ENCODE data around the gene ABHD12B. TPM values are rescaled to one million over a fixed set of nuclear protein-coding genes. Genes with fewer than 3 reads are reported as not detected.

ABHD12B gene
- polyA plus RNA-seq, 3 donors, result 0.45 to 0.54 TPM; not detected in 1

GRCh38 chr14:50924236-50924635, 52.4 kb downstream of the ABHD12B start:
- WGBS (ENCODE audit: insufficient coverage), result 75% methylated on average over 2 of the region's 6 CpGs
- Histone ChIP-seq H3K79me2 (ENCODE audit: insufficient read depth, low read length) (peaks cover 20% of the 10 kb centered on the region), H2AFZ (ENCODE audit: insufficient read depth, low read depth, low read length, poor library complexity, severe bottlenecking) (no peak overlapping the region), H3K4me3 (replicated peaks in 1 of 3; ENCODE audit: low read depth in 2 of 3, low read length in 3 of 3) (no peak overlapping the region), H3K9ac (ENCODE audit: insufficient read depth, low read length, poor library complexity, severe bottlenecking) (no peak overlapping the region), H4K20me1 (ENCODE audit: insufficient read depth, low read length) (no peaks in the 10 kb centered on the region), H3K36me3 (replicated peaks in 1 of 2; ENCODE audit: control insufficient read depth in 1 of 2, insufficient read depth in 2 of 2, low read length in 2 of 2) (peaks cover 51 to 61% of the 10 kb centered on the region in 2 donors), H3K27ac (ENCODE audit: low read depth in 1 of 2, low read length in 2 of 2) (peak overlapping the region in 1 of 2 donors; percentile 42), H3K4me1 (ENCODE audit: control insufficient read depth in 1 of 2, insufficient read depth in 2 of 2, low read length in 2 of 2) (peaks cover 46% of the 10 kb centered on the region in 2 donors), H3K27me3 (ENCODE audit: control insufficient read depth in 2 of 2, insufficient read depth in 2 of 2, low read length in 2 of 2) (no peaks in the 10 kb centered on the region), H3K9me3 (replicated peaks in 1 of 2; ENCODE audit: control insufficient read depth in 1 of 2, insufficient read depth in 1 of 2, low read length in 2 of 2) (no peaks in the 10 kb centered on the region), H3K4me2 (replicated peaks; ENCODE audit: extremely low read depth, low read length, poor library complexity, severe bottlenecking) (no peak overlapping the region)
- DNase-seq, result no peak
- Mint-ChIP-seq H3K27ac (no peak overlapping the region), H3K36me3 (peaks cover 45 to 63% of the 10 kb centered on the region in 2 donors), H3K4me1 (peaks cover 41% of the 10 kb centered on the region), H3K27me3 (ENCODE audit: low read depth in 3 of 3) (no peaks in the 10 kb centered on the region), H3K9me3 (peaks cover 0 to 2% (median 0%) of the 10 kb centered on the region in 7 donors), H3K4me3 (no peak overlapping the region)
- intact Hi-C loops (cut with micrococcal nuclease), result loop anchor here (10.0 kb wide), 2 partner anchors 99 to 109 kb away; no protein-coding TSS in a partner anchor
- no peak for TF ChIP-seq CTCF (IDR thresholded peaks at IDR 0.05)

GRCh38 chr14:50924843-50925242, 53.0 kb downstream of the ABHD12B start:
- Histone ChIP-seq H3K9me3 (replicated peaks in 1 of 2; ENCODE audit: control insufficient read depth in 1 of 2, insufficient read depth in 1 of 2, low read length in 2 of 2) (no peaks in the 10 kb centered on the region), H3K4me2 (replicated peaks; ENCODE audit: extremely low read depth, low read length, poor library complexity, severe bottlenecking) (no peak overlapping the region), H3K27me3 (ENCODE audit: control insufficient read depth in 2 of 2, insufficient read depth in 2 of 2, low read length in 2 of 2) (no peaks in the 10 kb centered on the region), H3K27ac (ENCODE audit: low read depth in 1 of 2, low read length in 2 of 2) (peak overlapping the region in 1 of 2 donors; percentile 79), H2AFZ (ENCODE audit: insufficient read depth, low read depth, low read length, poor library complexity, severe bottlenecking) (no peak overlapping the region), H3K9ac (ENCODE audit: insufficient read depth, low read length, poor library complexity, severe bottlenecking) (no peak overlapping the region), H3K4me3 (replicated peaks in 1 of 3; ENCODE audit: low read depth in 2 of 3, low read length in 3 of 3) (no peak overlapping the region), H4K20me1 (ENCODE audit: insufficient read depth, low read length) (no peaks in the 10 kb centered on the region), H3K79me2 (ENCODE audit: insufficient read depth, low read length) (peaks cover 25% of the 10 kb centered on the region), H3K4me1 (ENCODE audit: control insufficient read depth in 1 of 2, insufficient read depth in 2 of 2, low read length in 2 of 2) (peaks cover 50 to 52% of the 10 kb centered on the region in 2 donors), H3K36me3 (replicated peaks in 1 of 2; ENCODE audit: control insufficient read depth in 1 of 2, insufficient read depth in 2 of 2, low read length in 2 of 2) (peaks cover 49 to 59% of the 10 kb centered on the region in 2 donors)
- peak overlapping the region in 4 of 7 donors; percentile 19 to 93 (median 58) for H3K27ac Mint-ChIP-seq
- no peaks in the 10 kb centered on the region for H3K9me3 Mint-ChIP-seq
- no peaks in the 10 kb centered on the region for H3K27me3 Mint-ChIP-seq (ENCODE audit: low read depth in 3 of 3)
- intact Hi-C loops (cut with micrococcal nuclease), result loop anchor here (10.0 kb wide), 2 partner anchors 100 to 110 kb away; no protein-coding TSS in a partner anchor
- H3K4me3 Mint-ChIP-seq, result no peak overlapping the region
- H3K36me3 Mint-ChIP-seq, result peaks cover 44 to 61% of the 10 kb centered on the region in 2 donors
- H3K4me1 Mint-ChIP-seq, result peaks cover 45% of the 10 kb centered on the region
- TF ChIP-seq CTCF (IDR thresholded peaks at IDR 0.05), result no peak
- peak in 2 of 3 donors; percentile 29 to 31 for DNase-seq
- no CpG with 5 or more reads among the region's 4 CpGs for WGBS (ENCODE audit: insufficient coverage)

All from CD14-positive monocyte (primary cell).